Measurements from ENCODE around the gene GPX1.
"Not testable (repeated sequence)": the region's sequence is repeated elsewhere in the genome, so short reads cannot be mapped to it uniquely, and the experiment has no call there.

- TF ChIP-seq CTCF (IDR thresholded peaks at IDR 0.05; ENCODE audit: low read length); EZH2 (IDR thresholded peaks at IDR 0.05; ENCODE audit: borderline replicate concordance, low read length): not testable (repeated sequence)
Observed at GRCh38 chr3:49357095-49357442, 1.1 kb downstream of the GPX1 start.

Measured in OCI-LY1 (cell line).